Endothelial cell of umbilical vein (primary cell): ENCODE data around the gene PRDM12. TPM values are rescaled to one million over a fixed set of nuclear protein-coding genes. Genes with fewer than 3 reads are reported as not detected.

Experiments
- Bru-seq: library from RNA; stranded (reverse); fragments of 400-500 nt; gene quantifications from one replicate; lab custom pipeline; 2021; lab: Mats Ljungman, UMichigan
- BruChase-seq, 2 experiments: library from RNA; stranded (reverse); fragments of 400-500 nt; gene quantifications; one replicate each; lab custom pipeline; 2021; lab: Mats Ljungman, UMichigan
- BruUV-seq: library from RNA; stranded (reverse); fragments of 400-500 nt; replicated peaks from 2 replicates; lab custom pipeline; 2021; lab: Mats Ljungman, UMichigan
- CTCF ChIA-PET: fragments of 300-600, 350-600 bp; sonication (Branson Sonifier 250); formaldehyde crosslinking; loops from one replicate; lab custom pipeline; 2021; ENCODE audit warnings: antibody characterized with exemption, inconsistent platforms; lab: Charles Lee
- POLR2A ChIA-PET: fragments of 300-600, 350-600 bp; sonication (Branson Sonifier 250); formaldehyde crosslinking; loops from one replicate; lab custom pipeline; 2021; ENCODE audit warnings: antibody characterized with exemption, inconsistent platforms; lab: Charles Lee
- DNase-seq: peaks from one replicate; pipeline ENCODE4 v3.0.0-alpha.2; 2011; ENCODE audit warnings: low read depth, low spot score
- FAIRE-seq: peaks from 2 replicates; lab custom pipeline; 2011; peaks lifted over from hg19 to GRCh38; lab: Jason Lieb, UNC
- H2AFZ ChIP-seq: 2 replicates; pipeline ENCODE4 v1.6.0; 2012; ENCODE audit warnings: low read depth, low read length, control low read depth, inconsistent platforms
- H3K27ac ChIP-seq: 2 replicates; pipeline ENCODE4 v1.5.1; 2011; ENCODE audit warnings: low read depth, mild to moderate bottlenecking, control low read depth, low read length, moderate library complexity; ENCODE audit not compliant: insufficient read depth
- H3K27me3 ChIP-seq, 2 experiments: 2 replicates each; pipeline versions ENCODE4 v1.6.0 to v1.6.1; 2011; ENCODE audit warnings: low read length in 2 of 2, mixed read lengths in 1 of 2; ENCODE audit not compliant: control insufficient read depth in 2 of 2, insufficient read depth in 2 of 2
- H3K36me3 ChIP-seq, 2 experiments: 2 replicates in 1 of 2; 3 replicates in 1 of 2; pipeline ENCODE4 v1.5.1; 2011; ENCODE audit warnings: low read length in 2 of 2, mild to moderate bottlenecking in 1 of 2, moderate library complexity in 1 of 2; ENCODE audit not compliant: control insufficient read depth in 2 of 2, insufficient read depth in 2 of 2; ENCODE audit errors: extremely low read depth in 1 of 2
- H3K4me1 ChIP-seq: 3 replicates; pipeline ENCODE4 v1.5.1; 2011; ENCODE audit warnings: mild to moderate bottlenecking, low read length; ENCODE audit not compliant: control insufficient read depth, insufficient read depth; ENCODE audit errors: extremely low read depth
- H3K4me2 ChIP-seq: 2 replicates; pipeline ENCODE4 v1.6.1; 2011; ENCODE audit warnings: low read length, control low read depth, mixed read lengths; ENCODE audit not compliant: insufficient read depth
- H3K4me3 ChIP-seq, 3 experiments: fragments of 200-600 bp in 1 of 3; sonication (generic), shearing (Covaris generic) in 1 of 3; replicated peaks in 1 of 3; 2 replicates each; pipeline ENCODE4 v1.5.1; 2011 to 2016; ENCODE audit warnings: control low read depth in 3 of 3, low read length in 3 of 3, mild to moderate bottlenecking in 2 of 3, inconsistent platforms in 1 of 3, low read depth in 1 of 3, moderate library complexity in 1 of 3; ENCODE audit not compliant: insufficient read depth in 1 of 3
- H3K79me2 ChIP-seq: 2 replicates; pipeline ENCODE4 v1.6.0; 2012; ENCODE audit warnings: low read length, inconsistent platforms; ENCODE audit not compliant: control insufficient read depth, insufficient read depth
- H3K9ac ChIP-seq: replicated peaks from 2 replicates; pipeline ENCODE3; 2011; ENCODE audit warnings: low read length, control low read depth; ENCODE audit not compliant: insufficient read depth; ENCODE audit errors: extremely low read depth
- H3K9me1 ChIP-seq: replicated peaks from 3 replicates; pipeline ENCODE4 v1.6.0; 2011; ENCODE audit warnings: mild to moderate bottlenecking, low read length; ENCODE audit not compliant: control insufficient read depth, insufficient read depth; ENCODE audit errors: extremely low read depth
- H3K9me3 ChIP-seq: replicated peaks from 2 replicates; pipeline ENCODE4 v1.5.1; 2012; ENCODE audit warnings: low read length, inconsistent platforms; ENCODE audit not compliant: control insufficient read depth, insufficient read depth
- H4K20me1 ChIP-seq: replicated peaks from 2 replicates; pipeline ENCODE3; 2011; ENCODE audit warnings: mild to moderate bottlenecking, low read length; ENCODE audit not compliant: control insufficient read depth, insufficient read depth; ENCODE audit errors: extremely low read depth
- EZH2 ChIP-seq: IDR thresholded peaks from 2 replicates; pipeline ENCODE4 v1.6.1; 2012; ENCODE audit warnings: borderline replicate concordance, low read depth, mild to moderate bottlenecking, moderate library complexity, low read length, inconsistent platforms; ENCODE audit not compliant: severe bottlenecking
- FOS ChIP-seq: IDR thresholded peaks from 2 replicates; pipeline ENCODE4 v1.6.1; 2011; ENCODE audit warnings: mild to moderate bottlenecking, low read length, moderate library complexity, borderline replicate concordance; ENCODE audit not compliant: insufficient read depth
- JUN ChIP-seq: IDR thresholded peaks from 2 replicates; pipeline ENCODE4 v1.6.1; 2011; ENCODE audit warnings: borderline replicate concordance, low read depth; ENCODE audit not compliant: insufficient read length, insufficient read depth
- MYC ChIP-seq: IDR thresholded peaks from one replicate; pipeline ENCODE4 v1.6.1; 2011; ENCODE audit warnings: mild to moderate bottlenecking, low read depth, low read length
- POLR2A ChIP-seq: IDR thresholded peaks from 2 replicates; pipeline ENCODE4 v1.6.1; 2012; ENCODE audit warnings: low read depth, mild to moderate bottlenecking, control low read depth, low read length
- POLR2AphosphoS5 ChIP-seq: IDR thresholded peaks from 2 replicates; pipeline ENCODE4 v1.6.1; 2012; ENCODE audit warnings: low read depth, mild to moderate bottlenecking, control low read depth, low read length, moderate library complexity; ENCODE audit not compliant: insufficient read depth
- dilution Hi-C: fragments of 300-500 bp; cut with MboI; formaldehyde crosslinking; loops from one replicate; pipeline ENCODE4 v1.15.0; 2019; ENCODE audit warnings: low sequenced_read_pairs; ENCODE audit not compliant: extremely low pct_ligation_motif_present
- intact Hi-C: fragments of 100-400 bp; cut with micrococcal nuclease; formaldehyde crosslinking; loops from one replicate; pipeline ENCODE4 v1.10.0; 2022
- long read RNA-seq: library from polyadenylated mRNA; stranded (forward); transcript quantifications from one replicate; pipeline ENCODE4 v2.0.0, GENCODE V29; 2021
- polyA minus RNA-seq, 3 experiments: library from RNA; depleted of rRNA, polyadenylated mRNA; stranded (reverse); fragments of >200 nt; gene quantifications; 1 replicate in 1 of 3; 2 replicates in 2 of 3; pipeline ENCODE4 v1.2.3, GENCODE V29; 2011
- polyA plus RNA-seq, 4 experiments: library from polyadenylated mRNA; depleted of rRNA in 3 of 4; stranded (reverse) in 3 of 4; unstranded in 1 of 4; fragments of >200 nt; gene quantifications; 2 replicates each; pipeline versions ENCODE4 v1.2.1 to v1.2.3, GENCODE V29; 2011 to 2012; ENCODE audit warnings: missing spikeins in 1 of 4
- total RNA-seq: library from RNA; stranded (reverse); gene quantifications from 2 replicates; pipeline ENCODE4 v1.2.3, GENCODE V29; 2021
- TF ChIP-seq, protein P1 (sequence below): IDR thresholded peaks from 2 replicates; pipeline ENCODE4 v1.6.1; 2011; ENCODE audit not compliant: insufficient read depth, insufficient read length

The PRDM12 gene
- not detected in 2 replicates for total RNA-seq
- not detected in 2 replicates for polyA plus RNA-seq
- polyA plus RNA-seq (2011; cell fraction: cytosol; rRNA removed), result not detected in 2 replicates
- not detected in 2 replicates for polyA plus RNA-seq (2011; cell fraction: nucleus; rRNA removed)
- polyA plus RNA-seq (2012), result 0.11 TPM in 1 of 2 replicates, not detected in the other
- not detected in 2 replicates for polyA minus RNA-seq
- not detected for polyA minus RNA-seq (2011; cell fraction: cytosol; rRNA and poly(A)+ RNA removed)
- polyA minus RNA-seq (2011; cell fraction: nucleus; rRNA and poly(A)+ RNA removed), result not detected in 2 replicates
- percentile 5 among the genes with signal in this experiment for Bru-seq, nascent RNA
- BruChase-seq, experiment 1, labeled RNA remaining after a 6-hour chase, result not detected
- BruChase-seq, experiment 2, labeled RNA remaining after a 2-hour chase, result percentile 9 among the genes with signal in this experiment
- long read RNA-seq, result 0 reads

DNA sequence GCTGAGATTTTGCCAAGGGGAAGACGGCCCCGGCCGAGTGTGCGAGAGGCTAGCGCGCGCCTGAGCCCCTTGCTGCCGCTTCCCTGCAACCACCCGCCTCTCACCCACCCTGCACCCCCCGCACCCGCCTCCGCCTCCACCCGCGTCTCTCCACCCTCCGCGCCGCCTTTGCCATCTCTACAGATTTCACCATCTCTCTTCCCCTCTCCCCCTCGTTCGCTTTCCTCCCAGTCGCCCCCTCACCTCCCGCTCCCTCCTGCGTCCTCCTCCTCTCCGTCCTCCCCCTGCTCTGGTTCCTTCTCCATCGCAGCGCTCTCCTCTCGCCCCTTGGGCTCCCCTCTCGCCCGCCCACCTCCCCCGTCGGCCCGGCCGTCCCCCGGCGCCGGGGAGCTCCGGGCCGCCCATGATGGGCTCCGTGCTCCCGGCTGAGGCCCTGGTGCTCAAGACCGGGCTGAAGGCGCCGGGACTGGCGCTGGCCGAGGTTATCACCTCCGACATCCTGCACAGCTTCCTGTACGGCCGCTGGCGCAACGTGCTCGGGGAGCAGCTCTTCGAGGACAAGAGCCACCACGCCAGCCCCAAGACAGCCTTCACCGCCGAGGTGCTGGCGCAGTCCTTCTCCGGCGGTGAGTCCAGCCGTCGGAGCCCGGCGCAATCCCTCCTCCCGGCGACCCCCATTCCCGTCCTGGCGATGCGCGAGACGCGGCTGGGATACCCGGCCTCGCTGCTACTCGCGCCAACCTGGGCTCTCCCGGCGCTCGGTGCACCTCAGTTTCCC, at the start of gene PRDM12:
PRDM12 (plus strand) TSS at position 344 of the 778 bp plus-strand sequence; CDS start at position 404, 60 bp downstream.
- FAIRE-seq, result no peak

DNA sequence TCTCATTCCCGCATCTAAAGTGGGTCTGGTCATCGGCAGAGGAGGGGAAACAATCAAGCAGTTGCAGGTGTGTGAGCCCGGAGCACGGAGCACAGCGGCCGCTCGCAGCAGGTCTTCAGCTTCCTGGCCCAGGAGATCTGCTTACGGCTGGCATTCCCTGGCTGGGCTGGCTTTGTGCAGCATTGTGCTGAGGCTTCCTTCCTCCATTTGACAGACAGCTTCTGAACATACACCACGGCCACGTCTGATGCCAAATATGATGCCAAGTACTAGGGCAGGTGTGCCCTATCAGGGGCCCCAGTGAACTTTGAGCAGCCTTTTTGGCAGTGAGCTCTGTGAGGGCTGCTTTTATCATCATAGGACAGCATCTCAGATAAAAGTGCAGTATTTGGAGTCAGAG, 47.9 kb upstream of the PRDM12 start:
- H4K20me1 ChIP-seq, result no peaks in the 10 kb centered on the region
- H3K27me3 ChIP-seq, result no peaks in the 10 kb centered on the region
- no peaks in the 10 kb centered on the region for H3K4me1 ChIP-seq
- DNase-seq (no peak), FAIRE-seq (no peak)
- H3K9me3 ChIP-seq, result no peaks in the 10 kb centered on the region
- no peak overlapping the region for H3K9ac ChIP-seq
- BruUV-seq, result no TSS peak
- dilution Hi-C loops, result no loop called here
- H3K27ac ChIP-seq, result no peak overlapping the region
- no peak for TF ChIP-seq FOS
- TF ChIP-seq JUN, result no peak
- TF ChIP-seq, protein P1, sequence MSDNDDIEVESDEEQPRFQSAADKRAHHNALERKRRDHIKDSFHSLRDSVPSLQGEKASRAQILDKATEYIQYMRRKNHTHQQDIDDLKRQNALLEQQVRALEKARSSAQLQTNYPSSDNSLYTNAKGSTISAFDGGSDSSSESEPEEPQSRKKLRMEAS, result no peak
- no peak for TF ChIP-seq EZH2
- no peak for TF ChIP-seq POLR2AphosphoS5
- TF ChIP-seq MYC, result no peak
- ChIA-PET CTCF (no interaction called here), POLR2A (no interaction called here)
- H2AFZ ChIP-seq, result no peak overlapping the region
- peaks cover 22 to 43% of the 10 kb centered on the region in 2 experiments for H3K36me3 ChIP-seq
- no peaks in the 10 kb centered on the region for H3K9me1 ChIP-seq
- H3K79me2 ChIP-seq, result no peaks in the 10 kb centered on the region
- H3K4me2 ChIP-seq, result no peak overlapping the region
- no peak overlapping the region for H3K4me3 ChIP-seq
- intact Hi-C loops, result no loop called here

More for the DNA sequence above, at the start of gene PRDM12:
- Histone ChIP-seq H3K9me3 (no peaks in the 10 kb centered on the region), H3K9me1 (no peaks in the 10 kb centered on the region), H4K20me1 (no peaks in the 10 kb centered on the region), H3K27me3 (peaks cover 78 to 91% of the 10 kb centered on the region in 2 experiments), H3K4me3 (no peak within 1 kb of the TSS), H3K4me1 (no peaks in the 10 kb centered on the region), H3K27ac (no peak within 1 kb of the TSS), H2AFZ (no peak within 1 kb of the TSS), H3K4me2 (no peak within 1 kb of the TSS), H3K9ac (no peak within 1 kb of the TSS), H3K79me2 (no peaks in the 10 kb centered on the region), H3K36me3 (no peaks in the 10 kb centered on the region)
- TF ChIP-seq FOS (no peak), MYC (no peak), POLR2A (no peak), EZH2 (peak; percentile 60)
- CTCF ChIA-PET, result no interaction called here
- DNase-seq, result no peak
- intact Hi-C loops, result no loop called here
- no TSS peak for BruUV-seq
- dilution Hi-C loops, result no loop called here
- POLR2A ChIA-PET, result no interaction called here
